ENCODE measurements around the gene P2RX2. TPM values are rescaled to one million over a fixed set of nuclear protein-coding genes. Genes with fewer than 3 reads are reported as not detected.

P2RX2 gene
- total RNA-seq, 6 donors from 2014 or later: 0.27 to 4.4 (median 1.00) TPM; not detected in 2

DNA sequence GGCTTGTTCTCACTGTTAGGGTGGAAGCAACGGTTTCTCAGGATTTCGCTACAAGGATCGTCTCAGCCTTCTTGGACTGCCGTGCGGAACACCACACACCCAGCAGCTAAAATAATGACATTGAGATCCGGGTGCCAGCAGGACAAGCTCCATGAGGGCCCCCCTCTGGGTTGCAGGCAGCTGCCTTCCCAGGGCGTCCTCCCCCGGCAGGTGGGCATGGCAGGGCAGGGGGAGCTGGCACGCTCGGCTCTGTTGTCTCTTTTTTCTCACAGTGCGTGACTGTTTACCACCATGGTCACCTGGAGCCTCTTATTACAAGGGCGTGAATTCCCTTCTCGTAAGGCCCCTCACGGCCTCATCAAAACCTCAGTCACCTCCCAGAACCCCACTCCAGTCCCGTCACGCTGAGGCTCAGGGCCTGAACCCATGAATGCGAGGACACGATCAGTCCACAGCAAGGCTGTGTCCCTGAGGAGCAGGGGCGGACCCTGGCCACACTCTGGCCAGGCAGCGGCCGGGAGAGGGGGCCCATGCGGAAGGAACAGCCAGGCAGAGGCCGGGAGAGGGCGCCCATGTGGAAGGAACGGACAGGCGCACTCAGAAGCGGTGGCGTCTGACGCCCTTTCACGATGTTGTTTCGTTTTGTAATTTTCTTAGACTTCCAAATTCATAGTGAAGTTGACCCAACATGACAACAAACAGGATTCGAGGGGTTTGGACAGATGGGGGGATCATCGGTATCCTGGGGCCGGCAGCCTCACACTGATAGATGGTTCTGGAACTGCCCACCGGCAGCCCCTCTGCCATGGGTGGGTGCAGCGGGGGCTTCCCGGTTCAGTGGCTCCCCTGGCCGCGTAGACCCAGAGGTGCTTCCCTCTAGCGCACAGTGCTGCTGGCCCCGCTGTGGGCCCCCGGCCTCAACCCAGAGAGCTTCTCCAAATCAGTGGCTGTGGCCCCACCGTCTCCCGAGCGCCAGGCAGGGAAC is 18.2 kb upstream of the P2RX2 start:
- ATAC-seq (ENCODE audit: low FRiP score in 2 of 2) (peak; percentile 56 to 83), DNase-seq (peak; percentile 67 to 85)
- WGBS, 2 donors: 29 to 32% methylated on average over 27 to 43 of the region's 45 CpGs

GRCh38 chr12:132601171-132601883 is 17.2 kb upstream of the P2RX2 start:
- DNase-seq (no peak), ATAC-seq (ENCODE audit: low FRiP score in 2 of 2) (no peak)
- peak overlapping the region in 3 of 4 donors; percentile 36 to 56 (median 48) for H3K4me3 ChIP-seq
- TF ChIP-seq POLR2AphosphoS5 (IDR thresholded peaks at IDR 0.05) (no peak), CTCF (IDR thresholded peaks at IDR 0.05) (no peak), EP300 (IDR thresholded peaks at IDR 0.05) (no peak), POLR2A (IDR thresholded peaks at IDR 0.05) (no peak)
- peak overlapping the region; percentile 38 to 90 (median 72) for H3K27ac ChIP-seq
- peaks cover 0 to 17% (median 4%) of the 10 kb centered on the region in 4 donors for H3K27me3 ChIP-seq
- no peaks in the 10 kb centered on the region for H3K36me3 ChIP-seq
- WGBS, 2 donors: 85 to 91% methylated on average over 12 to 20 of the region's 31 CpGs
- H3K4me1 ChIP-seq: peaks cover 12 to 41% (median 16%) of the 10 kb centered on the region in 4 donors
- no peaks in the 10 kb centered on the region for H3K9me3 ChIP-seq

More for the DNA sequence above, 18.2 kb upstream of the P2RX2 start:
- peak overlapping the region in 3 of 4 donors; percentile 36 to 56 (median 48) for H3K4me3 ChIP-seq
- no peaks in the 10 kb centered on the region for H3K9me3 ChIP-seq
- peaks cover 0 to 12% (median 4%) of the 10 kb centered on the region in 4 donors for H3K27me3 ChIP-seq
- TF ChIP-seq POLR2AphosphoS5 (IDR thresholded peaks at IDR 0.05): no peak
- peak; percentile 44 to 74 (median 58) for TF ChIP-seq CTCF (IDR thresholded peaks at IDR 0.05)
- H3K4me1 ChIP-seq: peaks cover 12 to 41% (median 18%) of the 10 kb centered on the region in 4 donors
- H3K27ac ChIP-seq: peak overlapping the region; percentile 38 to 90 (median 60)
- H3K36me3 ChIP-seq: no peaks in the 10 kb centered on the region

GRCh38 chr12:132602572-132603239 is 15.9 kb upstream of the P2RX2 start:
- H3K27me3 ChIP-seq: peaks cover 0 to 17% (median 5%) of the 10 kb centered on the region in 4 donors
- H3K4me1 ChIP-seq: peaks cover 12 to 41% (median 16%) of the 10 kb centered on the region in 4 donors
- H3K9me3 ChIP-seq: no peaks in the 10 kb centered on the region
- H3K36me3 ChIP-seq: no peaks in the 10 kb centered on the region
- 39 to 54% methylated on average over 28 to 29 of the region's 29 CpGs for WGBS, 2 donors
- H3K4me3 ChIP-seq: peak overlapping the region; percentile 34 to 56 (median 44)
- peak overlapping the region; percentile 75 to 90 (median 86) for H3K27ac ChIP-seq
- TF ChIP-seq EP300 (IDR thresholded peaks at IDR 0.05): no peak
- TF ChIP-seq POLR2A (IDR thresholded peaks at IDR 0.05): no peak
- no peak for TF ChIP-seq CTCF (IDR thresholded peaks at IDR 0.05)
- no peak for TF ChIP-seq POLR2AphosphoS5 (IDR thresholded peaks at IDR 0.05)
- ATAC-seq (ENCODE audit: low FRiP score in 2 of 2) (no peak), DNase-seq (no peak)

GRCh38 chr12:132603240-132604150 is 15.1 kb upstream of the P2RX2 start:
- Histone ChIP-seq H3K4me3 (peak overlapping the region; percentile 37 to 56 (median 44)), H3K27ac (peak overlapping the region; percentile 75 to 90 (median 86)), H3K36me3 (no peaks in the 10 kb centered on the region), H3K9me3 (no peaks in the 10 kb centered on the region), H3K27me3 (peaks cover 0 to 17% (median 5%) of the 10 kb centered on the region in 4 donors), H3K4me1 (peaks cover 12 to 40% (median 16%) of the 10 kb centered on the region in 4 donors)
- DNase-seq (peak in 1 of 2 donors; percentile 85), ATAC-seq (ENCODE audit: low FRiP score in 2 of 2) (no peak)
- TF ChIP-seq POLR2AphosphoS5 (IDR thresholded peaks at IDR 0.05) (peak in 1 of 2 donors; percentile 47), EP300 (IDR thresholded peaks at IDR 0.05) (peak in 1 of 4 donors; percentile 48), CTCF (IDR thresholded peaks at IDR 0.05) (no peak)
- WGBS, 2 donors: 49 to 51% methylated on average over 27 to 49 of the region's 67 CpGs

Data from upper lobe of left lung (tissue), 6 donors.